HL-60 (cell line): ENCODE data around the gene LRMDA.

ENCODE experiments used
- GABPA ChIP-seq: IDR thresholded peaks from 2 replicates; pipeline ENCODE4 v1.6.1; 2012; ENCODE audit warnings: low read depth
- POLR2AphosphoS5 ChIP-seq: IDR thresholded peaks from 2 replicates; pipeline ENCODE4 v1.6.1; 2012; ENCODE audit warnings: low read depth
- TF ChIP-seq, protein P1 (sequence below): IDR thresholded peaks from one replicate; pipeline ENCODE4 v1.5.1; 2011; ENCODE audit warnings: low read length, control low read depth, inconsistent platforms; ENCODE audit not compliant: insufficient read depth
- TF ChIP-seq, protein P2 (sequence below): IDR thresholded peaks from 2 replicates; pipeline ENCODE4 v1.6.1; 2012; ENCODE audit warnings: low read depth; ENCODE audit not compliant: insufficient replicate concordance

DNA sequence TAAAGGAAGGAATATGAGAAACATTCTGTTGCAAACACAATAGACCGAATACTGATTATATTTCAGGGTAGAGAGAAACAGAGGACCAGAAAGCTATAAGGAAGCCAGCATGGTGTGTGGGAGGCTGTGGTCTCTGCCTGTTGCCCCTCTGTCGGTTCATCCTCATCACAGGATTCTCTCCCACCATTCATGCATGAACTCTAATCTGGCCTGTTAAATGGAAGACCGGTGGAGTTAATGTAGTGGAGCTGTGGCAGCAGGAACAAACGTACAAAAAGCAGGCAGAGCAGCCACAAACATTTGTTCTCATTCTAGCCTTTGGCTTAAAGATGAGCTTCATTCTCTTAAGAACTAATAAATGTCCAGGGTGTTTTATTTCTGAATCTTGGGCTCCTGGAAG is 902.4 kb downstream of the LRMDA start:
- TF ChIP-seq, protein P1, sequence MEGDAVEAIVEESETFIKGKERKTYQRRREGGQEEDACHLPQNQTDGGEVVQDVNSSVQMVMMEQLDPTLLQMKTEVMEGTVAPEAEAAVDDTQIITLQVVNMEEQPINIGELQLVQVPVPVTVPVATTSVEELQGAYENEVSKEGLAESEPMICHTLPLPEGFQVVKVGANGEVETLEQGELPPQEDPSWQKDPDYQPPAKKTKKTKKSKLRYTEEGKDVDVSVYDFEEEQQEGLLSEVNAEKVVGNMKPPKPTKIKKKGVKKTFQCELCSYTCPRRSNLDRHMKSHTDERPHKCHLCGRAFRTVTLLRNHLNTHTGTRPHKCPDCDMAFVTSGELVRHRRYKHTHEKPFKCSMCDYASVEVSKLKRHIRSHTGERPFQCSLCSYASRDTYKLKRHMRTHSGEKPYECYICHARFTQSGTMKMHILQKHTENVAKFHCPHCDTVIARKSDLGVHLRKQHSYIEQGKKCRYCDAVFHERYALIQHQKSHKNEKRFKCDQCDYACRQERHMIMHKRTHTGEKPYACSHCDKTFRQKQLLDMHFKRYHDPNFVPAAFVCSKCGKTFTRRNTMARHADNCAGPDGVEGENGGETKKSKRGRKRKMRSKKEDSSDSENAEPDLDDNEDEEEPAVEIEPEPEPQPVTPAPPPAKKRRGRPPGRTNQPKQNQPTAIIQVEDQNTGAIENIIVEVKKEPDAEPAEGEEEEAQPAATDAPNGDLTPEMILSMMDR: no peak
- TF ChIP-seq GABPA (no peak), POLR2AphosphoS5 (no peak)
- TF ChIP-seq, protein P2, sequence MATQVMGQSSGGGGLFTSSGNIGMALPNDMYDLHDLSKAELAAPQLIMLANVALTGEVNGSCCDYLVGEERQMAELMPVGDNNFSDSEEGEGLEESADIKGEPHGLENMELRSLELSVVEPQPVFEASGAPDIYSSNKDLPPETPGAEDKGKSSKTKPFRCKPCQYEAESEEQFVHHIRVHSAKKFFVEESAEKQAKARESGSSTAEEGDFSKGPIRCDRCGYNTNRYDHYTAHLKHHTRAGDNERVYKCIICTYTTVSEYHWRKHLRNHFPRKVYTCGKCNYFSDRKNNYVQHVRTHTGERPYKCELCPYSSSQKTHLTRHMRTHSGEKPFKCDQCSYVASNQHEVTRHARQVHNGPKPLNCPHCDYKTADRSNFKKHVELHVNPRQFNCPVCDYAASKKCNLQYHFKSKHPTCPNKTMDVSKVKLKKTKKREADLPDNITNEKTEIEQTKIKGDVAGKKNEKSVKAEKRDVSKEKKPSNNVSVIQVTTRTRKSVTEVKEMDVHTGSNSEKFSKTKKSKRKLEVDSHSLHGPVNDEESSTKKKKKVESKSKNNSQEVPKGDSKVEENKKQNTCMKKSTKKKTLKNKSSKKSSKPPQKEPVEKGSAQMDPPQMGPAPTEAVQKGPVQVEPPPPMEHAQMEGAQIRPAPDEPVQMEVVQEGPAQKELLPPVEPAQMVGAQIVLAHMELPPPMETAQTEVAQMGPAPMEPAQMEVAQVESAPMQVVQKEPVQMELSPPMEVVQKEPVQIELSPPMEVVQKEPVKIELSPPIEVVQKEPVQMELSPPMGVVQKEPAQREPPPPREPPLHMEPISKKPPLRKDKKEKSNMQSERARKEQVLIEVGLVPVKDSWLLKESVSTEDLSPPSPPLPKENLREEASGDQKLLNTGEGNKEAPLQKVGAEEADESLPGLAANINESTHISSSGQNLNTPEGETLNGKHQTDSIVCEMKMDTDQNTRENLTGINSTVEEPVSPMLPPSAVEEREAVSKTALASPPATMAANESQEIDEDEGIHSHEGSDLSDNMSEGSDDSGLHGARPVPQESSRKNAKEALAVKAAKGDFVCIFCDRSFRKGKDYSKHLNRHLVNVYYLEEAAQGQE: no peak
